HEK293 (cell line): Measurements from ENCODE around the gene PRX.

Experiments used
- CTCF ChIA-PET: fragments of 350-600 bp; formaldehyde crosslinking; extraction: SDS; loops from one replicate; lab custom pipeline; 2021; ENCODE audit warnings: antibody characterized with exemption; lab: Yijun Ruan, JAX
- POLR2A ChIA-PET: fragments of 300-600 bp; formaldehyde crosslinking; extraction: SDS; loops from one replicate; lab custom pipeline; 2020; ENCODE audit warnings: antibody characterized with exemption, inconsistent platforms; lab: Yijun Ruan, JAX
- H3K27ac ChIP-seq: fragments of 200-500 bp; sonication (Bioruptor generic); 2 replicates; pipeline ENCODE4 v1.5.1; 2014; ENCODE audit warnings: low read depth, low read length, control low read depth, inconsistent platforms; ENCODE audit errors: extremely low read depth
- H3K36me3 ChIP-seq, 2 experiments: fragments of 200-500 bp in 1 of 2; sonication (Bioruptor generic) in 1 of 2; 1 replicate in 1 of 2; 2 replicates in 1 of 2; pipeline ENCODE4 v1.5.1; 2014 to 2017; ENCODE audit warnings: inconsistent platforms in 2 of 2, low read length in 2 of 2; ENCODE audit not compliant: control insufficient read depth in 2 of 2, insufficient read depth in 1 of 2
- H3K4me1 ChIP-seq: fragments of 200-500 bp; sonication (Bioruptor generic); 2 replicates; pipeline ENCODE4 v1.5.1; 2014; ENCODE audit warnings: mild to moderate bottlenecking, low read length, inconsistent platforms; ENCODE audit not compliant: control insufficient read depth, insufficient read depth
- H3K4me3 ChIP-seq: 2 replicates; pipeline ENCODE4 v1.5.1; 2011; ENCODE audit warnings: low read depth, mild to moderate bottlenecking, control low read depth, low read length, moderate library complexity
- H3K9me3 ChIP-seq: fragments of 200-500 bp; sonication (Bioruptor generic); 2 replicates; pipeline ENCODE4 v1.5.1; 2014; ENCODE audit warnings: low read depth, low read length, inconsistent platforms; ENCODE audit not compliant: control insufficient read depth, insufficient read depth
- ATF2 ChIP-seq: fragments of 450-650 bp; formaldehyde crosslinking; IDR thresholded peaks from 2 replicates; pipeline ENCODE4 v1.5.1; 2016; ENCODE audit warnings: missing biosample characterization, missing genetic modification characterization, low read depth
- KLF1 ChIP-seq: fragments of 450-650 bp; formaldehyde crosslinking; IDR thresholded peaks from 2 replicates; pipeline ENCODE4 v1.5.1; 2016; ENCODE audit warnings: missing biosample characterization, missing genetic modification characterization
- KLF8 ChIP-seq: fragments of 450-650 bp; formaldehyde crosslinking; IDR thresholded peaks from 2 replicates; pipeline ENCODE4 v1.5.1; 2016; ENCODE audit warnings: missing biosample characterization, missing genetic modification characterization
- ZBTB6 ChIP-seq: fragments of 450-650 bp; formaldehyde crosslinking; IDR thresholded peaks from 2 replicates; pipeline ENCODE4 v1.5.1; 2017; ENCODE audit warnings: missing biosample characterization, missing genetic modification characterization
- ZFHX2 ChIP-seq: fragments of 450-650 bp; formaldehyde crosslinking; conservative IDR thresholded peaks from 2 replicates; pipeline ENCODE4 v1.5.1; 2016; ENCODE audit warnings: missing biosample characterization, missing genetic modification characterization
- ZNF121 ChIP-seq: fragments of 450-650 bp; formaldehyde crosslinking; IDR thresholded peaks from 2 replicates; pipeline ENCODE4 v1.5.1; 2016; ENCODE audit warnings: missing biosample characterization, missing genetic modification characterization
- ZNF148 ChIP-seq: fragments of 450-650 bp; formaldehyde crosslinking; IDR thresholded peaks from 2 replicates; pipeline ENCODE4 v1.5.0; 2017; ENCODE audit warnings: missing biosample characterization, missing genetic modification characterization, borderline replicate concordance
- ZNF324 ChIP-seq: fragments of 450-650 bp; formaldehyde crosslinking; IDR thresholded peaks from 2 replicates; pipeline ENCODE4 v1.5.1; 2016; ENCODE audit warnings: missing biosample characterization, missing genetic modification characterization
- ZNF501 ChIP-seq: fragments of 450-650 bp; formaldehyde crosslinking; IDR thresholded peaks from 2 replicates; pipeline ENCODE4 v1.5.1; 2016; ENCODE audit warnings: missing biosample characterization, missing genetic modification characterization
- ZNF629 ChIP-seq: fragments of 450-650 bp; formaldehyde crosslinking; IDR thresholded peaks from 2 replicates; pipeline ENCODE4 v1.5.1; 2017; ENCODE audit warnings: missing biosample characterization, missing genetic modification characterization
- TF ChIP-seq, protein P1 (sequence below): fragments of 450-650 bp; formaldehyde crosslinking; IDR thresholded peaks from 2 replicates; pipeline ENCODE4 v1.5.1; 2016; ENCODE audit warnings: missing biosample characterization, missing genetic modification characterization
- TF ChIP-seq, protein P2 (sequence below): fragments of 450-650 bp; formaldehyde crosslinking; IDR thresholded peaks from 2 replicates; pipeline ENCODE4 v1.5.1; 2016; ENCODE audit warnings: missing biosample characterization, missing genetic modification characterization
- TF ChIP-seq, protein P3 (sequence below): fragments of 450-650 bp; formaldehyde crosslinking; optimal IDR thresholded peaks from 2 replicates; pipeline ENCODE3; 2016; ENCODE audit warnings: missing biosample characterization, mild to moderate bottlenecking, missing genetic modification characterization
- TF ChIP-seq, protein P4 (sequence below): fragments of 450-650 bp; IDR thresholded peaks from 2 replicates; pipeline ENCODE4 v1.5.1; 2018; ENCODE audit warnings: missing biosample characterization, mild to moderate bottlenecking, missing genetic modification characterization
- TF ChIP-seq, protein P5 (sequence below): fragments of 450-650 bp; formaldehyde crosslinking; IDR thresholded peaks from 2 replicates; pipeline ENCODE4 v1.5.1; 2016; ENCODE audit warnings: missing biosample characterization, missing genetic modification characterization, borderline replicate concordance

Gene PRX

GRCh38 chr19:40362160-40362559 is 51.0 kb downstream of the PRX start (continued):
- peak; percentile 7; the same call in 1 of the 2 replicates for TF ChIP-seq KLF1
- TF ChIP-seq ZNF629 (tag by site-specific recombination), result 0 out of 2 replicates have a peak, but pooled peaks have one; percentile 10
- TF ChIP-seq, protein P1, sequence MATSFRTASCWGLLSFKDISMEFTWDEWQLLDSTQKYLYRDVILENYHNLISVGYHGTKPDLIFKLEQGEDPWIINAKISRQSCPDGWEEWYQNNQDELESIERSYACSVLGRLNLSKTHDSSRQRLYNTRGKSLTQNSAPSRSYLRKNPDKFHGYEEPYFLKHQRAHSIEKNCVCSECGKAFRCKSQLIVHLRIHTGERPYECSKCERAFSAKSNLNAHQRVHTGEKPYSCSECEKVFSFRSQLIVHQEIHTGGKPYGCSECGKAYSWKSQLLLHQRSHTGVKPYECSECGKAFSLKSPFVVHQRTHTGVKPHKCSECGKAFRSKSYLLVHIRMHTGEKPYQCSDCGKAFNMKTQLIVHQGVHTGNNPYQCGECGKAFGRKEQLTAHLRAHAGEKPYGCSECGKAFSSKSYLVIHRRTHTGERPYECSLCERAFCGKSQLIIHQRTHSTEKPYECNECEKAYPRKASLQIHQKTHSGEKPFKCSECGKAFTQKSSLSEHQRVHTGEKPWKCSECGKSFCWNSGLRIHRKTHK (tag by site-specific recombination), result no peak
- TF ChIP-seq ZNF148 (tag by site-specific recombination), result no peak
- TF ChIP-seq, protein P2, sequence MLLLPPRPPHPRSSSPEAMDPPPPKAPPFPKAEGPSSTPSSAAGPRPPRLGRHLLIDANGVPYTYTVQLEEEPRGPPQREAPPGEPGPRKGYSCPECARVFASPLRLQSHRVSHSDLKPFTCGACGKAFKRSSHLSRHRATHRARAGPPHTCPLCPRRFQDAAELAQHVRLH, result 0 out of 2 replicates have a peak, but pooled peaks have one; percentile 32
- TF ChIP-seq ZNF324 (tag by site-specific recombination), result peak; percentile 84
- TF ChIP-seq, protein P3, sequence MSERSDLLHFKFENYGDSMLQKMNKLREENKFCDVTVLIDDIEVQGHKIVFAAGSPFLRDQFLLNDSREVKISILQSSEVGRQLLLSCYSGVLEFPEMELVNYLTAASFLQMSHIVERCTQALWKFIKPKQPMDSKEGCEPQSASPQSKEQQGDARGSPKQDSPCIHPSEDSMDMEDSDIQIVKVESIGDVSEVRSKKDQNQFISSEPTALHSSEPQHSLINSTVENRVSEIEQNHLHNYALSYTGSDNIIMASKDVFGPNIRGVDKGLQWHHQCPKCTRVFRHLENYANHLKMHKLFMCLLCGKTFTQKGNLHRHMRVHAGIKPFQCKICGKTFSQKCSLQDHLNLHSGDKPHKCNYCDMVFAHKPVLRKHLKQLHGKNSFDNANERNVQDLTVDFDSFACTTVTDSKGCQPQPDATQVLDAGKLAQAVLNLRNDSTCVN (tag by site-specific recombination), result peak; percentile 10
- TF ChIP-seq, all 188 proteins: peak for 14

DNA sequence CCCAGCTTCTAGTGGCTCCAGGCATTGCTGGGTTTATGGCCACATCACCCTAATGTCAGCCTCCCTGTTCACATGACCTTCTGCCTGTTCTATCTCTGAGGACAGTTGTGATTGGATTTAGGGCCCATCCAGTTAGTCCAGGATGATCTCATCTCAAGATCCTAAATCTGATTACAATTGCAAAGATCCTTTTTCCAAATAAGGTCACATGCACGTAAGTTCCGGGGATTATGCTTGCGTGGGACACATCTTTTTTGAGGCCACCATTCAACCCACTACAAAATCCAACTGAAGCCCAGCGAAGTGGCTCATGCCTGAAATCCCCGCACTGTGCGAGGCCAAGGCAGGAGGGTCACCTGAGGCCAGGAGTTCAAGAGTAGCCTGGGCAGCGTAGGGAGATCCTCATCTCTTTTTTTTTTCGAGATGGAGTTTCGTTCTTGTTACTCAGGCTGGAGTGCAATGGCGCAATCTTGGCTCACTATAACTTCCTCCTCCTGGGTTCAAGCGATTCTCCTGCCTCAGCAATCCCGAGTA is 52.4 kb downstream of the PRX start:
- Histone ChIP-seq H3K9me3 (no peaks in the 10 kb centered on the region), H3K27ac (peak overlapping the region; percentile 13; the same call in 1 of the 2 replicates), H3K4me3 (no peak overlapping the region), H3K36me3 (peaks cover 0 to 22% of the 10 kb centered on the region in 2 experiments; a peak in 2 of 3 replicates), H3K4me1 (peaks cover 23% of the 10 kb centered on the region)
- ChIA-PET CTCF (interaction anchor here (0.6 kb wide), 1 partner anchor 10 kb away, joined by 4 read pairs; no protein-coding TSS in a partner anchor), POLR2A (interaction anchor here (0.6 to 1.9 kb wide), 3 partner anchors 12 to 867 kb away, joined by 3 to 6 read pairs (median 4); partner anchors contain the start of genes C19orf47 and PLD3)
- TF ChIP-seq ZNF121 (tag by site-specific recombination) (peak; percentile 37; the same call in 1 of the 2 replicates), ATF2 (tag by site-specific recombination) (no peak), KLF8 (0 out of 2 replicates have a peak, but pooled peaks have one; percentile 8), ZFHX2 (tag by site-specific recombination) (no peak), ZNF501 (0 out of 2 replicates have a peak, but pooled peaks have one; percentile 27), ZBTB6 (0 out of 2 replicates have a peak, but pooled peaks have one; percentile 34)
- TF ChIP-seq, protein P2, result no peak
- TF ChIP-seq, protein P4, sequence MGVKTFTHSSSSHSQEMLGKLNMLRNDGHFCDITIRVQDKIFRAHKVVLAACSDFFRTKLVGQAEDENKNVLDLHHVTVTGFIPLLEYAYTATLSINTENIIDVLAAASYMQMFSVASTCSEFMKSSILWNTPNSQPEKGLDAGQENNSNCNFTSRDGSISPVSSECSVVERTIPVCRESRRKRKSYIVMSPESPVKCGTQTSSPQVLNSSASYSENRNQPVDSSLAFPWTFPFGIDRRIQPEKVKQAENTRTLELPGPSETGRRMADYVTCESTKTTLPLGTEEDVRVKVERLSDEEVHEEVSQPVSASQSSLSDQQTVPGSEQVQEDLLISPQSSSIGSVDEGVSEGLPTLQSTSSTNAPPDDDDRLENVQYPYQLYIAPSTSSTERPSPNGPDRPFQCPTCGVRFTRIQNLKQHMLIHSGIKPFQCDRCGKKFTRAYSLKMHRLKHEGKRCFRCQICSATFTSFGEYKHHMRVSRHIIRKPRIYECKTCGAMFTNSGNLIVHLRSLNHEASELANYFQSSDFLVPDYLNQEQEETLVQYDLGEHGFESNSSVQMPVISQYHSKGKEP (tag by site-specific recombination), result peak; percentile 75; the same call in 1 of the 2 replicates
- TF ChIP-seq, protein P5, sequence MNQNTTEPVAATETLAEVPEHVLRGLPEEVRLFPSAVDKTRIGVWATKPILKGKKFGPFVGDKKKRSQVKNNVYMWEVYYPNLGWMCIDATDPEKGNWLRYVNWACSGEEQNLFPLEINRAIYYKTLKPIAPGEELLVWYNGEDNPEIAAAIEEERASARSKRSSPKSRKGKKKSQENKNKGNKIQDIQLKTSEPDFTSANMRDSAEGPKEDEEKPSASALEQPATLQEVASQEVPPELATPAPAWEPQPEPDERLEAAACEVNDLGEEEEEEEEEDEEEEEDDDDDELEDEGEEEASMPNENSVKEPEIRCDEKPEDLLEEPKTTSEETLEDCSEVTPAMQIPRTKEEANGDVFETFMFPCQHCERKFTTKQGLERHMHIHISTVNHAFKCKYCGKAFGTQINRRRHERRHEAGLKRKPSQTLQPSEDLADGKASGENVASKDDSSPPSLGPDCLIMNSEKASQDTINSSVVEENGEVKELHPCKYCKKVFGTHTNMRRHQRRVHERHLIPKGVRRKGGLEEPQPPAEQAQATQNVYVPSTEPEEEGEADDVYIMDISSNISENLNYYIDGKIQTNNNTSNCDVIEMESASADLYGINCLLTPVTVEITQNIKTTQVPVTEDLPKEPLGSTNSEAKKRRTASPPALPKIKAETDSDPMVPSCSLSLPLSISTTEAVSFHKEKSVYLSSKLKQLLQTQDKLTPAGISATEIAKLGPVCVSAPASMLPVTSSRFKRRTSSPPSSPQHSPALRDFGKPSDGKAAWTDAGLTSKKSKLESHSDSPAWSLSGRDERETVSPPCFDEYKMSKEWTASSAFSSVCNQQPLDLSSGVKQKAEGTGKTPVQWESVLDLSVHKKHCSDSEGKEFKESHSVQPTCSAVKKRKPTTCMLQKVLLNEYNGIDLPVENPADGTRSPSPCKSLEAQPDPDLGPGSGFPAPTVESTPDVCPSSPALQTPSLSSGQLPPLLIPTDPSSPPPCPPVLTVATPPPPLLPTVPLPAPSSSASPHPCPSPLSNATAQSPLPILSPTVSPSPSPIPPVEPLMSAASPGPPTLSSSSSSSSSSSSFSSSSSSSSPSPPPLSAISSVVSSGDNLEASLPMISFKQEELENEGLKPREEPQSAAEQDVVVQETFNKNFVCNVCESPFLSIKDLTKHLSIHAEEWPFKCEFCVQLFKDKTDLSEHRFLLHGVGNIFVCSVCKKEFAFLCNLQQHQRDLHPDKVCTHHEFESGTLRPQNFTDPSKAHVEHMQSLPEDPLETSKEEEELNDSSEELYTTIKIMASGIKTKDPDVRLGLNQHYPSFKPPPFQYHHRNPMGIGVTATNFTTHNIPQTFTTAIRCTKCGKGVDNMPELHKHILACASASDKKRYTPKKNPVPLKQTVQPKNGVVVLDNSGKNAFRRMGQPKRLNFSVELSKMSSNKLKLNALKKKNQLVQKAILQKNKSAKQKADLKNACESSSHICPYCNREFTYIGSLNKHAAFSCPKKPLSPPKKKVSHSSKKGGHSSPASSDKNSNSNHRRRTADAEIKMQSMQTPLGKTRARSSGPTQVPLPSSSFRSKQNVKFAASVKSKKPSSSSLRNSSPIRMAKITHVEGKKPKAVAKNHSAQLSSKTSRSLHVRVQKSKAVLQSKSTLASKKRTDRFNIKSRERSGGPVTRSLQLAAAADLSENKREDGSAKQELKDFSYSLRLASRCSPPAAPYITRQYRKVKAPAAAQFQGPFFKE (tag by site-specific recombination), result no peak
